WTC11 (cell line): ENCODE results near the gene MEGF11. TPM values are rescaled to one million over a fixed set of nuclear protein-coding genes. Genes with fewer than 3 reads are reported as not detected.

ENCODE experiments used
- ATAC-seq: fragments of 200-7000 bp; cut with Tn5 transposase; 2 replicates; pipeline ENCODE4 v1.10.0; 2021; ENCODE audit warnings: mild to moderate bottlenecking, moderate library complexity
- CTCF ChIA-PET: fragments of 300-600 bp; sonication (Branson Sonifier 250); formaldehyde crosslinking; loops from one replicate; lab custom pipeline; 2021; ENCODE audit warnings: antibody characterized with exemption; lab: Charles Lee
- POLR2A ChIA-PET: fragments of 350-600 bp; sonication (Branson Sonifier 250); formaldehyde crosslinking; loops from one replicate; lab custom pipeline; 2021; ENCODE audit warnings: antibody characterized with exemption; lab: Charles Lee
- DNase-seq: peaks from one replicate; pipeline ENCODE4 v3.0.0; 2021; ENCODE audit warnings: low spot score
- H3K27ac Mint-ChIP-seq: 2 replicates; pipeline ENCODE4 v1.8.0; 2021; ENCODE audit warnings: mixed read lengths
- H3K27me3 Mint-ChIP-seq: 2 replicates; pipeline ENCODE4 v1.8.0; 2021; ENCODE audit warnings: low read depth, mild to moderate bottlenecking, moderate library complexity, mixed read lengths
- H3K36me3 Mint-ChIP-seq: 2 replicates; pipeline ENCODE4 v1.8.0; 2021; ENCODE audit warnings: mixed read lengths
- H3K4me1 Mint-ChIP-seq: 2 replicates; pipeline ENCODE4 v1.8.0; 2022; ENCODE audit warnings: mixed read lengths
- H3K4me3 Mint-ChIP-seq: 2 replicates; pipeline ENCODE4 v1.8.0; 2021; ENCODE audit warnings: mild to moderate bottlenecking, moderate library complexity, mixed read lengths
- H3K9me3 Mint-ChIP-seq: 2 replicates; pipeline ENCODE4 v1.8.0; 2021; ENCODE audit warnings: mixed read lengths
- ESRRA ChIP-seq: sonication (generic); formaldehyde crosslinking; IDR thresholded peaks from 2 replicates; pipeline ENCODE4 v1.8.1; 2022; ENCODE audit warnings: mild to moderate bottlenecking, missing genetic modification reagents, borderline replicate concordance
- FOXJ3 ChIP-seq: sonication (generic); formaldehyde crosslinking; IDR thresholded peaks from 2 replicates; pipeline ENCODE4 v1.9.0; 2021; ENCODE audit warnings: missing genetic modification reagents, mild to moderate bottlenecking, borderline replicate concordance
- GTF2I ChIP-seq: fragments of 250-450 bp; sonication (Bioruptor Pico); conservative IDR thresholded peaks from 2 replicates; pipeline ENCODE4 v1.4.0; 2021; ENCODE audit warnings: mild to moderate bottlenecking
- JAZF1 ChIP-seq: fragments of 250-450 bp; sonication (Bioruptor Pico); IDR thresholded peaks from 2 replicates; pipeline ENCODE4 v1.9.0; 2021; ENCODE audit warnings: moderate library complexity, mild to moderate bottlenecking, inconsistent platforms
- NFYB ChIP-seq: sonication (generic); formaldehyde crosslinking; conservative IDR thresholded peaks from 2 replicates; pipeline ENCODE4 v1.8.0; 2022; ENCODE audit warnings: low read depth, missing genetic modification reagents
- RELA ChIP-seq: sonication (generic); formaldehyde crosslinking; IDR thresholded peaks from 2 replicates; pipeline ENCODE4 v1.8.1; 2022; ENCODE audit warnings: missing genetic modification reagents, mild to moderate bottlenecking, borderline replicate concordance
- SMAD3 ChIP-seq: sonication (generic); formaldehyde crosslinking; IDR thresholded peaks from 2 replicates; pipeline ENCODE4 v1.8.0; 2022; ENCODE audit warnings: missing genetic modification reagents, mild to moderate bottlenecking, borderline replicate concordance
- SP1 ChIP-seq: sonication (generic); formaldehyde crosslinking; conservative IDR thresholded peaks from 2 replicates; pipeline ENCODE4 v1.8.1; 2022; ENCODE audit warnings: missing genetic modification reagents
- TEAD1 ChIP-seq: sonication (generic); formaldehyde crosslinking; IDR thresholded peaks from 2 replicates; pipeline ENCODE4 v1.8.0; 2022; ENCODE audit warnings: mild to moderate bottlenecking, missing genetic modification reagents
- total RNA-seq: library from RNA; stranded (reverse); gene quantifications from 3 replicates; pipeline ENCODE4 v1.2.3, GENCODE V29; 2021
- TF ChIP-seq, protein P1 (sequence below): sonication (generic); formaldehyde crosslinking; IDR thresholded peaks from 2 replicates; pipeline ENCODE4 v1.8.1; 2022; ENCODE audit warnings: mild to moderate bottlenecking, moderate library complexity, missing genetic modification reagents
- TF ChIP-seq, protein P2 (sequence below): fragments of 250-450 bp; sonication (Bioruptor Pico); IDR thresholded peaks from 2 replicates; pipeline ENCODE4 v1.8.0; 2021; ENCODE audit warnings: mild to moderate bottlenecking
- TF ChIP-seq, protein P3 (sequence below): sonication (generic); formaldehyde crosslinking; IDR thresholded peaks from 2 replicates; pipeline ENCODE4 v1.8.0; 2022; ENCODE audit warnings: mild to moderate bottlenecking, missing genetic modification reagents
- TF ChIP-seq, protein P4 (sequence below): sonication (generic); formaldehyde crosslinking; IDR thresholded peaks from 2 replicates; pipeline ENCODE4 v1.8.0; 2022; ENCODE audit warnings: mild to moderate bottlenecking, missing genetic modification reagents
- TF ChIP-seq, protein P5 (sequence below): sonication (generic); formaldehyde crosslinking; IDR thresholded peaks from 2 replicates; pipeline ENCODE4 v1.8.1; 2022; ENCODE audit warnings: low read depth, mild to moderate bottlenecking, moderate library complexity, missing genetic modification reagents, borderline replicate concordance
- TF ChIP-seq, protein P6 (sequence below): sonication (generic); formaldehyde crosslinking; IDR thresholded peaks from 2 replicates; pipeline ENCODE4 v1.8.0; 2023; ENCODE audit warnings: missing genetic modification reagents, mild to moderate bottlenecking, borderline replicate concordance

MEGF11 gene
- total RNA-seq, 1 experiment from 2014 or later = 3.3 TPM

DNA sequence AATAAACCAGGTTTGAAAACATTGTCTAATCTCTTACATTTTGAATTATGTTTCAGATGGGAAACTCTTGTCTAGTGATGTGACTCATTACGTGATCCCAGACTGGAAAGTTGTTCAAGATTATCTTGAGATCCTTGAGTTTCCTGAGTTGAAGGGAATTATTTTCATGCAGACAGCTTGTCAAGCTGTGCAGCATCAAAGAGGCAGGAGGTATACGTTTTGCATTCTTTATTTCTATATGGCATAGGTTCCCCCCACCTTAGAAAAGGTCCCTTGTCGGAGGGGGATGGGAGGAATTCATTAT lies 41.3 kb upstream of the MEGF11 start:
- Mint-ChIP-seq H3K36me3 (peaks cover 9% of the 10 kb centered on the region; the same call in 1 of the 2 replicates), H3K27me3 (no peaks in the 10 kb centered on the region), H3K4me3 (peak overlapping the region; percentile 80), H3K4me1 (peaks cover 41% of the 10 kb centered on the region), H3K9me3 (no peaks in the 10 kb centered on the region), H3K27ac (no peak overlapping the region; the same call in 1 of the 2 replicates)
- ATAC-seq = no peak
- ChIA-PET POLR2A (interaction anchor here (0.5 to 0.9 kb wide), 2 partner anchors 204 to 304 kb away, joined by 3 read pairs; no protein-coding TSS in a partner anchor), CTCF (interaction anchor here (0.9 to 1.8 kb wide), 3 partner anchors 43 to 379 kb away, joined by 3 to 4 read pairs (median 4); partner anchors contain the start of gene SNAPC5)
- TF ChIP-seq SP1 (CRISPR knock-in tag) = 0 out of 2 replicates have a peak, but pooled peaks have one; percentile 16
- TF ChIP-seq JAZF1 = no peak
- DNase-seq = no peak

DNA sequence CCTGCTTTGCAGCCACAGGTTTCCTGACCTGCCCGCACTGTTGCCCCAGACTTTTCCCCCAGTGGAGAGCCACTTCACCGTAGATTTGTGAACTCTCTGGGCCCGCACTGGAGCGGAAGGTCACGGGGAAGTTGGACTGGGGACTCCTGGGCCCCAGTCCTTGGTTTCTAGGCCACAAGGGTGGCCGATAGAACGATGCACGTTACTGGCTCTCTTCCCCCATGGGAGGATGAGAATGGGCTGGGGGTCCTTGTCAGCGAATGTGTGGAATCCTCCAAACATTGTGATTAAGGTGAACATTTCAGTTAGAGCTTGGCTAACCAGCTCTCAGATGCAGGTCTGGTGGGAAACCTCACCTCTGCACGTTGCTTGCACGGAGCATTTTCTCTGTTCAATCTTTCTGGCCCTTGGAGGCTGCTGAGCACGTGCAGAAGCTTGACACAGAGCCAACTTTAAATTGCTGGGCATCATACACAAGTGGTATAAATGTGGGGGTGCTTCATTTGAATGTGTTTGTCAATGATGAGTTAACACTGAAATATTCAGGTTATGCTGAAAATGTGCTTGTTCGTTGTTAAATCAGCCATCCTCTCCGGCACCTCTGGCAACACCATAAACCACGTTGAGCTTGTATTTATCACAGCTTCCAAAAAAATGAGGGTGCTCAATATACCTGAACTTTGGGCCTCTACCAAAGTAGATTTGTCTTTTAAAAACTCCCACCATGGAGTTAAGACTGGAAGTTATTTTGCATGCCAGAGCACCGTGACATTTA lies 40.8 kb upstream of the MEGF11 start:
- Mint-ChIP-seq H3K4me1 (peaks cover 41% of the 10 kb centered on the region), H3K27me3 (no peaks in the 10 kb centered on the region), H3K36me3 (peaks cover 9% of the 10 kb centered on the region; the same call in 1 of the 2 replicates), H3K27ac (peak overlapping the region; percentile 80), H3K4me3 (peak overlapping the region; percentile 80), H3K9me3 (no peaks in the 10 kb centered on the region)
- ChIA-PET CTCF (interaction anchor here (0.9 to 1.8 kb wide), 3 partner anchors 43 to 378 kb away, joined by 3 to 4 read pairs (median 4); partner anchors contain the start of gene SNAPC5), POLR2A (interaction anchor here (0.5 to 1.6 kb wide), 5 partner anchors 8 to 305 kb away, joined by 3 to 6 read pairs (median 3); no protein-coding TSS in a partner anchor)
- no peak for DNase-seq
- TF ChIP-seq ESRRA (CRISPR knock-in tag) (no peak), FOXJ3 (no peak), NFYB (CRISPR knock-in tag) (no peak), SMAD3 (CRISPR knock-in tag) (no peak), TEAD1 (CRISPR knock-in tag) (no peak), RELA (CRISPR knock-in tag) (0 out of 2 replicates have a peak, but pooled peaks have one; percentile 4), GTF2I (no peak)
- TF ChIP-seq, protein P1, sequence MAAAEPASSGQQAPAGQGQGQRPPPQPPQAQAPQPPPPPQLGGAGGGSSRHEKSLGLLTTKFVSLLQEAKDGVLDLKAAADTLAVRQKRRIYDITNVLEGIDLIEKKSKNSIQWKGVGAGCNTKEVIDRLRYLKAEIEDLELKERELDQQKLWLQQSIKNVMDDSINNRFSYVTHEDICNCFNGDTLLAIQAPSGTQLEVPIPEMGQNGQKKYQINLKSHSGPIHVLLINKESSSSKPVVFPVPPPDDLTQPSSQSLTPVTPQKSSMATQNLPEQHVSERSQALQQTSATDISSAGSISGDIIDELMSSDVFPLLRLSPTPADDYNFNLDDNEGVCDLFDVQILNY (CRISPR knock-in tag) = no peak
- TF ChIP-seq, protein P2, sequence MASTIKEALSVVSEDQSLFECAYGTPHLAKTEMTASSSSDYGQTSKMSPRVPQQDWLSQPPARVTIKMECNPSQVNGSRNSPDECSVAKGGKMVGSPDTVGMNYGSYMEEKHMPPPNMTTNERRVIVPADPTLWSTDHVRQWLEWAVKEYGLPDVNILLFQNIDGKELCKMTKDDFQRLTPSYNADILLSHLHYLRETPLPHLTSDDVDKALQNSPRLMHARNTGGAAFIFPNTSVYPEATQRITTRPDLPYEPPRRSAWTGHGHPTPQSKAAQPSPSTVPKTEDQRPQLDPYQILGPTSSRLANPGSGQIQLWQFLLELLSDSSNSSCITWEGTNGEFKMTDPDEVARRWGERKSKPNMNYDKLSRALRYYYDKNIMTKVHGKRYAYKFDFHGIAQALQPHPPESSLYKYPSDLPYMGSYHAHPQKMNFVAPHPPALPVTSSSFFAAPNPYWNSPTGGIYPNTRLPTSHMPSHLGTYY (CRISPR knock-in tag) = no peak
- TF ChIP-seq, protein P3, sequence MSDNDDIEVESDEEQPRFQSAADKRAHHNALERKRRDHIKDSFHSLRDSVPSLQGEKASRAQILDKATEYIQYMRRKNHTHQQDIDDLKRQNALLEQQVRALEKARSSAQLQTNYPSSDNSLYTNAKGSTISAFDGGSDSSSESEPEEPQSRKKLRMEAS (CRISPR knock-in tag) = peak; percentile 28; the same call in 1 of the 2 replicates
- TF ChIP-seq, protein P4, sequence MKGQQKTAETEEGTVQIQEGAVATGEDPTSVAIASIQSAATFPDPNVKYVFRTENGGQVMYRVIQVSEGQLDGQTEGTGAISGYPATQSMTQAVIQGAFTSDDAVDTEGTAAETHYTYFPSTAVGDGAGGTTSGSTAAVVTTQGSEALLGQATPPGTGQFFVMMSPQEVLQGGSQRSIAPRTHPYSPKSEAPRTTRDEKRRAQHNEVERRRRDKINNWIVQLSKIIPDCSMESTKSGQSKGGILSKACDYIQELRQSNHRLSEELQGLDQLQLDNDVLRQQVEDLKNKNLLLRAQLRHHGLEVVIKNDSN (CRISPR knock-in tag) = no peak
- TF ChIP-seq, protein P5, sequence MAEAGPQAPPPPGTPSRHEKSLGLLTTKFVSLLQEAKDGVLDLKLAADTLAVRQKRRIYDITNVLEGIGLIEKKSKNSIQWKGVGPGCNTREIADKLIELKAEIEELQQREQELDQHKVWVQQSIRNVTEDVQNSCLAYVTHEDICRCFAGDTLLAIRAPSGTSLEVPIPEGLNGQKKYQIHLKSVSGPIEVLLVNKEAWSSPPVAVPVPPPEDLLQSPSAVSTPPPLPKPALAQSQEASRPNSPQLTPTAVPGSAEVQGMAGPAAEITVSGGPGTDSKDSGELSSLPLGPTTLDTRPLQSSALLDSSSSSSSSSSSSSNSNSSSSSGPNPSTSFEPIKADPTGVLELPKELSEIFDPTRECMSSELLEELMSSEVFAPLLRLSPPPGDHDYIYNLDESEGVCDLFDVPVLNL (CRISPR knock-in tag) = no peak
- TF ChIP-seq, protein P6, sequence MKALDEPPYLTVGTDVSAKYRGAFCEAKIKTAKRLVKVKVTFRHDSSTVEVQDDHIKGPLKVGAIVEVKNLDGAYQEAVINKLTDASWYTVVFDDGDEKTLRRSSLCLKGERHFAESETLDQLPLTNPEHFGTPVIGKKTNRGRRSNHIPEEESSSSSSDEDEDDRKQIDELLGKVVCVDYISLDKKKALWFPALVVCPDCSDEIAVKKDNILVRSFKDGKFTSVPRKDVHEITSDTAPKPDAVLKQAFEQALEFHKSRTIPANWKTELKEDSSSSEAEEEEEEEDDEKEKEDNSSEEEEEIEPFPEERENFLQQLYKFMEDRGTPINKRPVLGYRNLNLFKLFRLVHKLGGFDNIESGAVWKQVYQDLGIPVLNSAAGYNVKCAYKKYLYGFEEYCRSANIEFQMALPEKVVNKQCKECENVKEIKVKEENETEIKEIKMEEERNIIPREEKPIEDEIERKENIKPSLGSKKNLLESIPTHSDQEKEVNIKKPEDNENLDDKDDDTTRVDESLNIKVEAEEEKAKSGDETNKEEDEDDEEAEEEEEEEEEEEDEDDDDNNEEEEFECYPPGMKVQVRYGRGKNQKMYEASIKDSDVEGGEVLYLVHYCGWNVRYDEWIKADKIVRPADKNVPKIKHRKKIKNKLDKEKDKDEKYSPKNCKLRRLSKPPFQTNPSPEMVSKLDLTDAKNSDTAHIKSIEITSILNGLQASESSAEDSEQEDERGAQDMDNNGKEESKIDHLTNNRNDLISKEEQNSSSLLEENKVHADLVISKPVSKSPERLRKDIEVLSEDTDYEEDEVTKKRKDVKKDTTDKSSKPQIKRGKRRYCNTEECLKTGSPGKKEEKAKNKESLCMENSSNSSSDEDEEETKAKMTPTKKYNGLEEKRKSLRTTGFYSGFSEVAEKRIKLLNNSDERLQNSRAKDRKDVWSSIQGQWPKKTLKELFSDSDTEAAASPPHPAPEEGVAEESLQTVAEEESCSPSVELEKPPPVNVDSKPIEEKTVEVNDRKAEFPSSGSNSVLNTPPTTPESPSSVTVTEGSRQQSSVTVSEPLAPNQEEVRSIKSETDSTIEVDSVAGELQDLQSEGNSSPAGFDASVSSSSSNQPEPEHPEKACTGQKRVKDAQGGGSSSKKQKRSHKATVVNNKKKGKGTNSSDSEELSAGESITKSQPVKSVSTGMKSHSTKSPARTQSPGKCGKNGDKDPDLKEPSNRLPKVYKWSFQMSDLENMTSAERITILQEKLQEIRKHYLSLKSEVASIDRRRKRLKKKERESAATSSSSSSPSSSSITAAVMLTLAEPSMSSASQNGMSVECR (CRISPR knock-in tag) = 0 out of 2 replicates have a peak, but pooled peaks have one; percentile 42
- ATAC-seq = peak; percentile 16
